HG03469 (cell line): ENCODE data around the gene DCAF5.
"Not testable (repeated sequence)": the region's sequence is repeated elsewhere in the genome, so short reads cannot be mapped to it uniquely, and the experiment has no call there.

Experiments
- ATAC-seq: cut with Tn5 transposase; IDR thresholded peaks from one replicate; pipeline ENCODE4 v1.9.1; 2021; ENCODE audit warnings: mild to moderate bottlenecking, moderate library complexity, moderate number of reproducible peaks; ENCODE audit not compliant: unreplicated experiment

DCAF5 gene

GRCh38 chr14:69152902-69153151, at the start of gene DCAF5:
DCAF5 (minus strand) TSS chr14:69153119; CDS start chr14:69152978, 141 bp downstream.
- no peak for ATAC-seq

- ATAC-seq: no peak
These were observed 46.9 kb upstream of the DCAF5 start for GRCh38 chr14:69199786-69200185.

- no peak for ATAC-seq
These were observed 40.8 kb upstream of the DCAF5 start for GRCh38 chr14:69193721-69194120.

- ATAC-seq: peak; percentile 77
These were observed 38.6 kb upstream of the DCAF5 start, which contains the start of gene EXD2 for GRCh38 chr14:69191340-69192111. EXD2 (plus strand) TSS chr14:69191498; CDS start chr14:69209471, 17,973 bp downstream.

- ATAC-seq: no peak
These were observed 37.3 kb upstream of the DCAF5 start for GRCh38 chr14:69190191-69190590.

GRCh38 chr14:69183735-69184134, 30.8 kb upstream of the DCAF5 start:
- ATAC-seq: no peak

GRCh38 chr14:69182580-69182979, 29.7 kb upstream of the DCAF5 start:
- not testable (repeated sequence) for ATAC-seq

GRCh38 chr14:69181491-69181890, 28.6 kb upstream of the DCAF5 start:
- ATAC-seq: no peak

- ATAC-seq: no peak
These were observed 22.2 kb upstream of the DCAF5 start for GRCh38 chr14:69175130-69175529.

GRCh38 chr14:69171569-69171968, 18.6 kb upstream of the DCAF5 start:
- no peak for ATAC-seq

GRCh38 chr14:69170839-69171238, 17.9 kb upstream of the DCAF5 start:
- ATAC-seq: no peak

GRCh38 chr14:69165787-69166186, 12.9 kb upstream of the DCAF5 start:
- ATAC-seq: not testable (repeated sequence)

GRCh38 chr14:69161590-69161989, 8.7 kb upstream of the DCAF5 start:
- ATAC-seq: no peak

- no peak for ATAC-seq
These were observed 3.3 kb upstream of the DCAF5 start for GRCh38 chr14:69156224-69156623.

GRCh38 chr14:69154779-69155178, 1.9 kb upstream of the DCAF5 start:
- no peak for ATAC-seq

- ATAC-seq: no peak
These were observed 953 bp upstream of the DCAF5 start for GRCh38 chr14:69153873-69154270.

GRCh38 chr14:69153152-69153872, 393 bp upstream of the DCAF5 start:
- peak; percentile 53 for ATAC-seq

- no peak for ATAC-seq
These were observed 578 bp downstream of the DCAF5 start for GRCh38 chr14:69152181-69152901.

GRCh38 chr14:69151458-69152180, 1.3 kb downstream of the DCAF5 start:
- peak; percentile 41 for ATAC-seq

- no peak for ATAC-seq
These were observed 3.3 kb downstream of the DCAF5 start for GRCh38 chr14:69149461-69150244.
